A673 (cell line): ENCODE data around the gene MCM10. TPM values are rescaled to one million over a fixed set of nuclear protein-coding genes. Genes with fewer than 3 reads are reported as not detected.

Experiments used
- BruUV-seq: library from RNA; stranded (reverse); fragments of 400-500 nt; replicated peaks from 2 replicates; lab custom pipeline; 2021; lab: Mats Ljungman, UMichigan
- CTCF ChIA-PET: fragments of 300-600 bp; sonication (Branson Sonifier 250); formaldehyde crosslinking; loops from one replicate; lab custom pipeline; 2022; ENCODE audit warnings: antibody characterized with exemption; lab: Charles Lee
- POLR2A ChIA-PET: fragments of 300-600 bp; sonication (Branson Sonifier 250); formaldehyde crosslinking; loops from one replicate; lab custom pipeline; 2022; ENCODE audit warnings: antibody characterized with exemption; ENCODE audit not compliant: low non-redundant PET; lab: Charles Lee
- DNase-seq: peaks from one replicate; pipeline ENCODE4 v3.0.0-alpha.2; 2015; ENCODE audit warnings: low spot score
- H3K27ac ChIP-seq: fragments of 200-600 bp; sonication (generic); 2 replicates; pipeline ENCODE4 v1.5.1; 2016; ENCODE audit warnings: mixed run types, low read depth, mild to moderate bottlenecking, mixed read lengths, antibody characterized with exemption, low read length; ENCODE audit not compliant: poor library complexity, severe bottlenecking
- H3K27me3 ChIP-seq: fragments of 200-600 bp; sonication (generic); replicated peaks from 2 replicates; pipeline ENCODE4 v1.6.1; 2017; ENCODE audit warnings: mixed run types, low read depth, mild to moderate bottlenecking, mixed read lengths, antibody characterized with exemption, low read length; ENCODE audit not compliant: insufficient read depth, poor library complexity
- H3K36me3 ChIP-seq: fragments of 200-600 bp; sonication (generic); 2 replicates; pipeline ENCODE4 v1.6.1; 2016; ENCODE audit warnings: mixed run types, mild to moderate bottlenecking, mixed read lengths, antibody characterized with exemption, low read length; ENCODE audit not compliant: insufficient read depth, poor library complexity, severe bottlenecking
- H3K4me1 ChIP-seq: fragments of 200-600 bp; sonication (generic); 2 replicates; pipeline ENCODE4 v1.6.1; 2017; ENCODE audit warnings: mixed run types, mild to moderate bottlenecking, mixed read lengths, antibody characterized with exemption, low read length; ENCODE audit not compliant: insufficient read depth, poor library complexity, severe bottlenecking
- H3K4me3 ChIP-seq: fragments of 200-600 bp; sonication (generic); 2 replicates; pipeline ENCODE4 v1.5.1; 2016; ENCODE audit warnings: low read depth, mixed run types, mild to moderate bottlenecking, mixed read lengths, low read length; ENCODE audit not compliant: poor library complexity, severe bottlenecking
- H3K9me3 ChIP-seq: fragments of 200-600 bp; sonication (generic); 2 replicates; pipeline ENCODE4 v1.6.1; 2016; ENCODE audit warnings: mixed run types, low read depth, mild to moderate bottlenecking, mixed read lengths, antibody characterized with exemption, low read length; ENCODE audit not compliant: poor library complexity, severe bottlenecking
- CTCF ChIP-seq: fragments of 300-800, 200-600 bp; sonication (generic); conservative IDR thresholded peaks from 2 replicates; pipeline ENCODE4 v1.5.1; 2017; ENCODE audit warnings: low read depth, mild to moderate bottlenecking, antibody characterized with exemption, low read length, moderate library complexity, mixed read lengths
- EZH2 ChIP-seq: fragments of 200-600 bp; sonication (generic); IDR thresholded peaks from 2 replicates; pipeline ENCODE4 v1.6.1; 2017; ENCODE audit warnings: borderline replicate concordance, low read depth, mild to moderate bottlenecking, mixed read lengths, antibody characterized with exemption, low read length; ENCODE audit not compliant: poor library complexity, severe bottlenecking
- intact Hi-C: fragments of 100-400 bp; cut with micrococcal nuclease; formaldehyde crosslinking; loops from one replicate; pipeline ENCODE4 v1.10.0; 2022; ENCODE audit not compliant: unreplicated experiment
- total RNA-seq: library from RNA; stranded (reverse); gene quantifications from 2 replicates; pipeline ENCODE4 v1.2.3, GENCODE V29; 2021

The MCM10 gene
- total RNA-seq, 1 experiment from 2014 or later: 97.5 TPM

GRCh38 chr10:13225601-13226000 is 64.2 kb downstream of the MCM10 start:
- intact Hi-C loops: no loop called here
- ChIA-PET CTCF (no interaction called here), POLR2A (interaction anchor here (0.6 to 0.7 kb wide), 2 partner anchors 244 to 956 kb away, joined by 3 read pairs; no protein-coding TSS in a partner anchor)
- H3K36me3 ChIP-seq: no peaks in the 10 kb centered on the region
- H3K27ac ChIP-seq: no peak overlapping the region
- no TSS peak for BruUV-seq
- no peaks in the 10 kb centered on the region for H3K27me3 ChIP-seq
- H3K4me1 ChIP-seq: no peaks in the 10 kb centered on the region
- H3K4me3 ChIP-seq: no peak overlapping the region
- no peaks in the 10 kb centered on the region for H3K9me3 ChIP-seq
- TF ChIP-seq CTCF: no peak
- DNase-seq: no peak

GRCh38 chr10:13227031-13227430 is 65.7 kb downstream of the MCM10 start:
- H3K9me3 ChIP-seq: no peaks in the 10 kb centered on the region
- no peak for TF ChIP-seq CTCF
- no peak for TF ChIP-seq EZH2
- POLR2A ChIA-PET: no interaction called here
- no peaks in the 10 kb centered on the region for H3K27me3 ChIP-seq
- H3K4me3 ChIP-seq: no peak overlapping the region
- BruUV-seq: no TSS peak
- H3K36me3 ChIP-seq: no peaks in the 10 kb centered on the region
- CTCF ChIA-PET: no interaction called here
- intact Hi-C loops: no loop called here
- H3K4me1 ChIP-seq: no peaks in the 10 kb centered on the region
- DNase-seq: no peak
- H3K27ac ChIP-seq: no peak overlapping the region

GRCh38 chr10:13231190-13231589 is 69.8 kb downstream of the MCM10 start:
- POLR2A ChIA-PET: no interaction called here
- Histone ChIP-seq H3K27ac (no peak overlapping the region), H3K27me3 (no peaks in the 10 kb centered on the region), H3K4me1 (no peaks in the 10 kb centered on the region), H3K9me3 (no peaks in the 10 kb centered on the region), H3K4me3 (no peak overlapping the region), H3K36me3 (no peaks in the 10 kb centered on the region)
- CTCF ChIA-PET: no interaction called here
- intact Hi-C loops: no loop called here
- no TSS peak for BruUV-seq
- no peak for TF ChIP-seq EZH2
- no peak for TF ChIP-seq CTCF
- DNase-seq: no peak
